ENCODE measurements around the gene PCDH7.

Gene PCDH7

GRCh38 chr4:30721185-30722091 is 1.3 kb downstream of the PCDH7 start:
- DNase-seq (ENCODE audit: low read depth), result no peak
- H3K4me3 ChIP-seq (ENCODE audit: low read length), result peak overlapping the region; percentile 92
- TF ChIP-seq CTCF (conservative IDR thresholded peaks at IDR 0.05; ENCODE audit: low read depth, low read length), result no peak

GRCh38 chr4:30722092-30722358 is 1.9 kb downstream of the PCDH7 start:
- DNase-seq (ENCODE audit: low read depth), result no peak
- TF ChIP-seq CTCF (conservative IDR thresholded peaks at IDR 0.05; ENCODE audit: low read depth, low read length), result peak; percentile 1
- peak overlapping the region; percentile 92 for H3K4me3 ChIP-seq (ENCODE audit: low read length)

- H3K4me3 ChIP-seq (ENCODE audit: low read length), result peak overlapping the region; percentile 92
- no peak for TF ChIP-seq CTCF (conservative IDR thresholded peaks at IDR 0.05; ENCODE audit: low read depth, low read length)
- DNase-seq (ENCODE audit: low read depth), result no peak
Observed at GRCh38 chr4:30722359-30723200, 2.4 kb downstream of the PCDH7 start.

- DNase-seq (ENCODE audit: low read depth), result no peak
- H3K4me3 ChIP-seq (ENCODE audit: low read length), result peak overlapping the region; percentile 92
- no peak for TF ChIP-seq CTCF (conservative IDR thresholded peaks at IDR 0.05; ENCODE audit: low read depth, low read length)
Observed at GRCh38 chr4:30723201-30723955, 3.2 kb downstream of the PCDH7 start.

GRCh38 chr4:30724247-30724646 is 4.1 kb downstream of the PCDH7 start:
- TF ChIP-seq CTCF (conservative IDR thresholded peaks at IDR 0.05; ENCODE audit: low read depth, low read length), result no peak
- DNase-seq (ENCODE audit: low read depth), result no peak
- H3K4me3 ChIP-seq (ENCODE audit: low read length), result peak overlapping the region; percentile 92

GRCh38 chr4:30725562-30725961 is 5.4 kb downstream of the PCDH7 start:
- TF ChIP-seq CTCF (conservative IDR thresholded peaks at IDR 0.05; ENCODE audit: low read depth, low read length), result no peak
- DNase-seq (ENCODE audit: low read depth), result no peak
- H3K4me3 ChIP-seq (ENCODE audit: low read length), result peak overlapping the region; percentile 92

Data from retinal pigment epithelial cell (primary cell).